Measurements from ENCODE around the gene ZNF555.

- TF ChIP-seq POLR2A (IDR thresholded peaks at IDR 0.05; ENCODE audit: extremely low read depth, insufficient read length) (no peak), CTCF (IDR thresholded peaks at IDR 0.05; ENCODE audit: low read depth, low read length) (no peak), MYC (IDR thresholded peaks at IDR 0.05; ENCODE audit: low read depth, low read length) (no peak)
- TF ChIP-seq, protein P1, sequence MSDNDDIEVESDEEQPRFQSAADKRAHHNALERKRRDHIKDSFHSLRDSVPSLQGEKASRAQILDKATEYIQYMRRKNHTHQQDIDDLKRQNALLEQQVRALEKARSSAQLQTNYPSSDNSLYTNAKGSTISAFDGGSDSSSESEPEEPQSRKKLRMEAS (IDR thresholded peaks at IDR 0.05; ENCODE audit: low read depth, low read length) = no peak
Measured at GRCh38 chr19:2802826-2803225, 38.4 kb upstream of the ZNF555 start.
